Raji (cell line): ENCODE results near the gene TSPAN9.

Experiments
- POLR2A ChIP-seq: IDR thresholded peaks from 2 replicates; pipeline ENCODE4 v1.6.1; 2011; ENCODE audit warnings: low read depth, low read length, control low read depth; ENCODE audit not compliant: insufficient read depth

The TSPAN9 gene

DNA sequence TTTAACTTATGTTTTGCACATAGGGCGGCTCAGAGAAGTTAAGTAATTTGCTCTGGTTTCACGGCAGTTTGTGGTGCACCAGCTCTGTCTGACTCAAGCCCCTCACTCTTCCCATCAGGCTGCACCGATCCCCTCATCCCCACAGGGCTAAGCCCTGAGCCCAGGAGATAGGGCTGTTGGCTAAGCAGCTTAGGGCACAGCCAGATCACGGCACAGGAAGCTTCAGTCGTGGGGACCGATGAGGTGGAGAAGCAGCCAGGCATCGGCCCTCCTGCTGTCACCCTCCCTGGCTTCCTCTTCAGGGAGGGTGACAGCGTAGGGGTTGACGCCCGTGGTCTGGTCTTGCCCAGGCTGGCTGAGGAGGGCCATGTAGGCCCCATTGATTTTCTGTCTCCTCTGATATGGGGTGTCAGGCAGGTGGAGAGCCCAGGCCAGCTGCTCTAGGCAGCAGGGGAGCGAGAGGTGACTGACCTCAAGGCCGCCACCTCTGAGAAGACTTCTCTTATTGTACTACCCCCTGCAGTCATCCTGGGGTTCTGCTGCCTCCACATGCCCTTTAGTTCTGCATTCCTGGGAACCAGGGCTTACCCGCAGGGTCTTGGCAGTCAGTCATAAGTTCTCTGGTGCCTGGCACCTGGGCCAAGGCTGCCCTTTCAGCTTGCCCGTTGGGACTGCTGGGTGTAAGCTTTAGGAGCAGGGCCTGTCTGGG, 166.4 kb downstream of the TSPAN9 start:
- TF ChIP-seq POLR2A = no peak

DNA sequence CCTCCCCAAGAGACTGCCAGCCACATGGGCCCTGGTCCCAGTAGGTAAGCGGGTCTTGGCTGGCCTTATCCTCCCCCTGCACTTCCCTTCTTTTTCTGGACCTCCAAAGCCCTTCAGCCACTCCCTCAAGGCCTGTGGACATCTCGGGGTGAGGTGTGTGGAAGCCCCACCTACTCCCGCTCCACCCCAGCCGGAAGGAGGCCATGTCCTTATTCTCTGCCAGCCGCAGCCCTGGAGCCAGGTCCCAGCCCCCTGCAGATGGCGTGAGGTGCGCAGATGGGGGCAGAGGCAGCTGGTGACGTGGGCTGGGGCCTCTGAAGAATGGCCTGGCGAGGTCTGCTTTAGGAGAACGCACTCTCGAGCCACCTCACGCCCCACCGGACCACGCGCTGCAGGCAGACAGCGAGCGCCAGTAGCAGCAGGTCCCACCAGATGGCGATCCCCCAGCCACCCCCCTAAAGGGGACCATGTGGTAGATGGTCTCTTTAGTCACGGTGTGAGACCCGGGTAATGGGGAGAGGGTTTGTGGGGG, 167.1 kb downstream of the TSPAN9 start:
- no peak for TF ChIP-seq POLR2A

DNA sequence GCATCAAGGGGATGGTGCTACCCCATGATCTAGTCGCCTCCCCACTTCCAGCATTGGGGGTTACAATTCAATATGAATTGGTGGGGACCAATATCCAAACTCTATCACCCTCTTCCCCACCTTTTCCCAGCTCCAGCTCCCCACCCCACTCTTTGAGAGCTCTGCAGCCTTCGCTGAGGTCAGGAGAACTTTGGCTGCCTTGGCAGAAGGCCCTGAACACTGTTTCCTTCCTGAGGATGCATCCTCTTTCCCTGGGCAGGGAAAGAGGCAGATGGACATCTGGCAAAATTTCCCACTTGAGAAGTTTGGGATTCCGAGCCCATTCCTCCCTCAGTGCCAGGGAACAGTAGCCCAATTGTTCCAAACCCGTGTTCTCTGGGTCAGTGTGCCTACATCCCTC, 169.1 kb downstream of the TSPAN9 start:
- TF ChIP-seq POLR2A = no peak

DNA sequence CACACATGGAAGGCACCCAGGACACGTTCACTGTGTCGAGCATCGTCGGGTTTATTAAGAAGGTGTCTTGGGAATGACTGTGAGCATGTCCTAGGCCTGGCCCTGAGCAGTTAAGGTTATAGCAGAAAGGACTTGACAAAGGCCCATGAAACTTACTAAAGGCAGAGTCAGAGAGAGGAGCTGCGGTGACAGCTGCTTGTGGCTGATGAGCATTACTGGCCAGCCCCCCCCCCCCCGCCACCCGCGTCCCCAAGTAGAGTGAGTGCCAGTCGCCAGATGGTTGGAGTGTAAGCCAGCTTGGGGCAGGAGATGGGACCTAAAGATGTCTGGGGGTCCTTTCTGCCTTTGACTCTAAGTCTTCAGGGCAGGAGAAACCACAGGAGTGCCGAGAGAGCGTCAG, 169.9 kb downstream of the TSPAN9 start:
- no peak for TF ChIP-seq POLR2A

DNA sequence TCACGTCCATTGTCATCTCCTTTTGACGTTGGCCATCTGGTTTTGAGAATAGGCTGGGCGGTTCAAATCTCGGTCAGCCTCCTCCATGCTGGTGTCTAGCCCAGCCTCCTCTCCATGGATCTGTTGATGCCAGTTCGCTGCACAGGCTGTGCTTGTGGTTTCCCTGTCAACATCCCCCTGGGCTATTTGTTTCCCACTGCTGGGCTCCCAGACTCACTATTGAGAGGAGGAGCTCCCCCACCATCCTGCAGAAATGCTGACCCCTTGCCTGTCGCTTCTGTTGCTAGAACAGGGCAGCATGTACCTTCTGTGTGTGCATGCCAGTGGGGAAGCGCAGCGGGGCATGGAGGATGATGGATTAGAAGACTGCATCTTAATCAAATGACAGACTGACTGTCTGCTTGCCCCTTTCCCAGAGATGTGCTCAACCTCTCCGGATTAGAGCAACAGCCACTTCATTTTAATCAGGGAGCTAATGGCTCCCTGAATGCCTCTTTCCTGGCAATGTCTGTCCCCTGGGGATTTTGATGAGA, 170.5 kb downstream of the TSPAN9 start:
- TF ChIP-seq POLR2A = no peak

DNA sequence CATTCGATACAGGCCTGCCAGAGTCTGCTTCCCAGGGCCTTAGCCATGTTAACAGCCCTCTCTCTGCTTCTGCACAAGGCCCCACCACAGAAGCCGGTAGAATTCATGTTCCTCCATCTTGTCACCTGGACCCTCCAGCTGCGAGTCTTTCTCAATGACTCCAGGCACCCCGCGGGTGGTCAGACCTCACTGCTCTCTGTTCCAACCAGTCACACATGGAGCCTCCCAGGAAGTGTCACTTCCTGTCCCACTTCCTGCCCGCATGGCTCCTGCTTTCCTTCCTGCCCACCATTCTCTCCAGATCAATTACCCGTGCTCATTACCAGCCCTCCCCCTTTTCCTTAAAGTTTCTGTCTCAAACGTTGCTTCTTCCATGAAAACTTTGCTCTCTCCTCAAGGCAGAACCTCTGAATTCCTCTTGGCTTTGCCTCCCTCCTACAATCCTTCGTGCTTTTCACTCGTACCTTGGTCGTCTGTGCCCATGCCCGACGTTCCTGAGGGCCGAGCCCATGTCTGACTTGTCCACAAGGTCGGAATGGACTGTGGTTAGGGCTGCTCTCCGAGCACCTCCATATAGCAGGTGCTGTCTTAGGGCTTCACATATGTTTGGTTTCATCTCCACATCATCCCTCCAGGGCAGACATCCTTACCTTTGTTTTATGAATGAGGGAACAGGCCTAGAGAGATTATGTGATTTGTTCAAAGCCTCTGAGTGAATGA, 172.1 kb downstream of the TSPAN9 start:
- no peak for TF ChIP-seq POLR2A

DNA sequence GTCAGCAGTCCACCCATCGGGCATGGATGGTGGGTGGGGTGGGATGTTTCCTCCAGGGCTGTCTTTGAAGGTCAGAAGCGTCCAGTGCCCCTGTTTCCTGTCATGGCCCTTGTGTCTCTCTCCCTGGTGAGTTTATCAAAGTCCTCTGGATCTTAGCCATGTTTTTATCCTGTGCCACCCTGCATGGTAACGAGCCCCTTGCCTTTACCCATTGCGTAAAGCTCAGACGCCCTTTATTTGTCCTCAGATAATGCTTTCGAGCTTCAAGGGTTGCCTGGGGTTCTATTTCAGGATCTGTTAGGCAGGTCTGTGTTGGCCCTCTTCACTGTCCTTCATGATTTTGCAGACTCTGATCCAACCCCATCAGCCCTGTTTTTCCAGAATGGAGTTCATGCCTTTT, 172.9 kb downstream of the TSPAN9 start:
- no peak for TF ChIP-seq POLR2A

DNA sequence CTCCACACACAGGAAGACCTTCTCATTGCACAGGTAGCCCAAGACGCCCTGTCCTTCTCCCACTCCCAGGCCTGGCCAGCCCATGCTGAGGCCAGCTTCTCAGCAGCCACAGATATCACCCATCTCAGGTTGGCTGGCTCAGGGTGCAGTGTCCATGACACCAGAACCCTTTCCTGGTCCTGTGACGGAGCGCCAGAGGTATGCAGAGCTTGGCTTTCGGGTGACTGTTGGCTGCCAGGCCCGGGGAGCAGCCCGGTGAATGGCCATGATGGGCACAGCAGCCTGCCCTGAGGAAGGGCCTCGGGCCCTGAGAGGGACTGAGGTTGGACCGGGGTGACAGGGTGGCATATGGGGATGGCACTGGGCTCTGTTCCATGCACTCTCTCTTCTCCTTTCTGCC, 173.4 kb downstream of the TSPAN9 start:
- TF ChIP-seq POLR2A = no peak

DNA sequence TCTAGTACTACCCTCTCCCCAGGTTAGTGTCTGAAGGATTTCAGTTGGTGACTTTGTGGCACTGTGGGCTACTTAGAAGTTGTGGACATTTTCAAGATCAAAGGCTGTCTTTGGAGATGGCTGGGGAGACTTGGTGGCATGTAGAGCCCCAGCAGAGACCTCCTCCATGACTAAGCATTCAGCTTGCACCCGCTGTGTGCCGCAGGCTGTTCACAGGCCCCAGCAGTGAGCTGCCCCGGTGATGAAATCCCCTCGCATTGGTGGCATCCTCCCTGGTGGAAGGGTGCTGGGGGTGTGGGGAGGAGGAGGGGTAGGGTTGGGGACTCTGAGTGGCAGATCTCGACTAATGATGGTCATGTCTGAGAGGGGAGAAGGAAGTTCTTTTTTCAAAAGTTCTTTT, 173.9 kb downstream of the TSPAN9 start:
- TF ChIP-seq POLR2A = no peak

DNA sequence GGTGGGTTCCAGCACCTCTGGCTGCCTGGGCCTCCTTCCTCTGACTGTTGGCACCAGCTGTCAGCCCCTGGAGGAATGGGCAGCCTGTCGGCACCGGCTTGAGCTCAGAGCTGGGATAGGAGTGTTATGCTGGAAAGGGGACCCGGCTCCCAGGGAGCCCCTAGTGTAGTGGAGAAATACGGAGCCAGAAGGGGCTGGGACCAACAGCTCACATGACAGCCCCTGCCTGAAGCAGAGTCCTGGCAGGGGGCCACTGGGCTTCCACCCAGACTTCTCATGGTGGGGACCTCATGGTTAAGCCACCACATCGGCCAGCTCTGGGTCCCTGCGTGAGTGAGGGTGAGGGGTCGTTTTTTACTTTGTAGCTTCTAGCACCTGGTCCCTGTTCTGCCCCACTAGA, 174.5 kb downstream of the TSPAN9 start:
- TF ChIP-seq POLR2A = no peak

DNA sequence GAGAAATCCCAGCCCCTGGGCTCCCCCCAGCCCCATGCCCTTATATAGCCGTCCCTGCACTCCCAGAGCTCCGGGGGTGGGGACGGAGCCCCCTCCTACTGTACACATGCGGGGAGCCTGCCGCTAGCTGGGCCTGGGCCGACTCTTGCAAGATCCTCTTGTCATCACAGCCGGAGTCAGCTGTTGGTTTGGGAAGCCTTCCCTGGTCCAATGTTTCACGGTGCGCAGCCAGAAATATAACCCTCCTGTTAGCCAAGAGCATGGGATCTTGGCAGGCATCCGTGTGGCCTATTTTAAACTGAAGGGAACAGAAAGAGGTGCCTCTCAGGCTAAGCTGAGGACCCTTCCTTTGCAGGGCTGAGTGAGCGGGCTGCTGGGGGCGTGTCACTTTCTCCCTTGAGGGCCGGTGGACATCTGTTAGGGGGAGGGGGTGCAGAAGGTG, 175.3 kb downstream of the TSPAN9 start:
- TF ChIP-seq POLR2A = no peak

DNA sequence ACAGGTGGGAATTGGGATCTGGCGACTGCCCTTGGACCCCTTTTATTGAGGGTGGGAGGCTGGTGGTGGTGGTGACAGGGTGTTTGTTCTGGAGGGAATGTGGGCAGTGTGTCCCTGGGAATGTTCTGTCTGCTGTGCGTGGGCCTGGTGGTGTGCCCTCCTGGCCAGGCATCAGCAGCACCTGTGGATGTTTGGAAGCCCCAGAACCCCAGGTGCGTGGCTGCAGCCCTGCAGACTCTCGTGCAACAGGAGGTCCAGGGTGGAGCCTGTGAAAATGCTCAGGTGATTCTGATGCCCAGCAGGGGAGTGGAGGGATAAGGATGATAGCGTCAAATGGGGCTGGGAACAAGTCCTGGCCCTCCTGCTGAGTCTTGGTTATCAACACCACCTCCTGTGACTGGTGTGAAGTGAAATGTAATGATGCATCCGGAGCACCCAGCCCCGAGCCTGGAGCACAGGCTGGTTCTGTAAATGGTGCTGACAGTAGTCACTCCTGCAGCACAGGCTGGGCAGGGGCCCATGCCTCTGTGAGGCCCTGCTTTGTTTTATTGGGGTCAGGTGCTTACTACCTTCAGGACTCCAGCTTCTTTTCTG, 176.6 kb downstream of the TSPAN9 start:
- TF ChIP-seq POLR2A = no peak

DNA sequence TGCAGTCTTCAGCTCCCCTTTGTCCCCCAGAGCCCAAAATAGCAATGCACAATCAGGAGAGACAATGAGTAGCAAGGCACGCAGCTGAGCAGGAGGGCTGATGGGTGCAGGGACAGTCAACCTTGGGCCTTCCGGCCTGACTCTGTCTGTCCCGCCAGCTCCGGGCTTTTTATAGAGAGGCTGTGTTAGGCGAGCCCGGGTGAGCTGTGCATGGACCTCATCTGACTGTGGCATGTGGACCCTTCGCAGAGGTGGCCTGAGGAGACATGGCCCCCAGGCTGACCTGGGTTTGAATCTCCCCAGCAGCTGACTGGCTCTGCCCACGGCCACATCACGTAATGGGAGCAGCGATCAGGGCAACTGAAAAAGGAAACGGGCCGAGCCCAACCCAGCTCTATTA, 177.9 kb downstream of the TSPAN9 start:
- TF ChIP-seq POLR2A = no peak

DNA sequence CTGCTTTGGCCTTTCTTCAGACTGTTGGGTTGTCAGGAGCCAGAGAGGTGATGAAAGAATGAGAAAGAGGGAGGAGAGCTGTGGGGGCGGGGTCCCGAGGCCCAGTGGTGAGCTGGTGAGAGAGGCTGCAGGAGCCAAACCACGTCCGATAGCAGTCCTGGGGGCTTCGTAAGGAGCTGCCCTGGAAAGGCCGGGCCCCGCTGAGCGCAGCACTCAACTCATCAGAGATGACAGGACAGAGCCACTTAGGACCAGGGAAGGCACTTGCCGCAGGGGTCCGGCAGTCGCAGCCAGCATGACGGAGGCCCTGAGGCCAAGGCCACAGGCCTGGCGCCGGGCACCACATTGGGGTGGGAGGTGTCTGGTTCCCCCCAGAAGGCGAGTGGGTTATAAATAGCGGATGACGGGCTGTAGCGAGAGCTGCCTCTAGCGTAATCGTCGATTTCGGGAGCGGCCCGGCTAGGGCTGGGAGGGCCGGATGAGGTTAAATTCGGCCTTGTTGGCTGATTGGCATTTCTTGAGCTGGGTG, 179.0 kb downstream of the TSPAN9 start:
- no peak for TF ChIP-seq POLR2A

DNA sequence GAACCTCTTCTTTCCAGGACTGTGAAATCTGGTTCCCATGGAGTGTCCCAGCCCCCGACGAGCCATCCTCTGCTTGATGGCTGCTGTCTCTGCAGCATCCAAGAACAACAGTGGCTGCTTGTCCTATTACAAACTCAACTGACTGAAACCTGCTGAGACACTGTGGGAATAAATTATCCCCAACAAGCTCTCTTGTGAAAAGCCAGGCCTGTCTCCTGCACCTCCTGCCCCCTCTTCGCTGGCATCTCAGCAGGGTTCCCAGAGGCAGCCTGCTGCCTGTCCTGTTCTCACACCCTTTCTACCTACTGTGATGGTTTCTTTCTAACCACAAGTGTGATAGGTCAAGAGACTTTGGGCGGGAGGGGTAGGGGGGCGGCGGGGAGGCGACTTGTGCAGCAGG, 180.2 kb downstream of the TSPAN9 start:
- TF ChIP-seq POLR2A = no peak

DNA sequence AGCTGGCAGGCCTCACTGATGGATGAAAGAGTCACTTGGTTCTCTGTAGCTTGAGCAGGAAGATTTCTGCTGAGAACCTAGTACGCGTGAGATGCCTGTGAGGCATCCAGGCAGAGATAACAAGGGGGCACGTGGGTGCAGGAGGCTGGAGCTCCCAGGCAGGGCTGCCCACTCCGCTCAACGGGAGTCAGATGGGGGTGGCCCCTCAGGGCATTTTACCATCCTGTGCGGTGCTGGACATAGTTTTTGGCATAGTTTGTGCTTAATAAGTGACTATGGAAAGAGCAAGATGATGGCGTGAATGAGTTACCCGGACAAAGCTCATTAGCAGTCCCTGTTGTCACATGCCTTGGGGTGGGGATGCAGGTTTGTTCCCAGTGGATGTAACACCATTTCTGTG, 182.8 kb downstream of the TSPAN9 start:
- TF ChIP-seq POLR2A = no peak

DNA sequence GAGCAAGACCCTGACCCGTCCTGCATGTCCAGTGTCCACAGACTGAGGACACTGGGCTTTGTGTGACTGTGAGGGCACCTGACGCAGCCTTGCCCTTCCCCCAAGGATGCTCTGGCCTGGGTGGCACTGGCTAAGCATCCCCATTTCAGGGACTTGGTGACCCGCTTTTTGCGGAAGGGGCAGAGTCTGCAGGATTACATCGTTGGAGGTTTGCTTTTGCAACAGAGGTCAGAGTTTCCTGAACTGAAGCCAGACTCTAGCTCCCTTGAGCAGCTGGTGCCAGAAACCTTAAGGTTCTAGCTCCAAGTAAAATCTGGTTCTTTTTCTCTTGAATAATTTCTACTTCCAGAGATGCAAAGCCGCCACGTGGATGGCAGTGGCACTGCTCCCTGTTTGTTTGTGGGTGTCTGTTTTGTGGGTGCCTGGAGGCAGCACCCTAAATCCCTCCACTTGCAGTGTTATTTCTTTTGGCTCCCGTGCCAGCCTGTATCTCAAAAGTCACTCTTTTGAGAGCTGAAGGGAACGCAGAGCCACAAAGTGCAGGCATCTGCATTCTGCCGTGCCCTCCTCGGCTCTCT, 184.7 kb downstream of the TSPAN9 start:
- no peak for TF ChIP-seq POLR2A
